Measurements from ENCODE around the gene FOXJ2. TPM values are rescaled to one million over a fixed set of nuclear protein-coding genes. Genes with fewer than 3 reads are reported as not detected.

The FOXJ2 gene
- total RNA-seq, 1 donor from 2014 or later = 16.4 TPM

Other genes starting within 250 kb of the FOXJ2 start
- gene NANOG, start 243.3 kb upstream of the FOXJ2 start, total RNA-seq = 0.35 TPM
- gene SLC2A14, start 159.8 kb upstream of the FOXJ2 start, total RNA-seq = 5.4 TPM
- 238 TPM for gene SLC2A3, start 96.5 kb upstream of the FOXJ2 start, total RNA-seq
- gene C3AR1, start 33.6 kb downstream of the FOXJ2 start, total RNA-seq = 53.1 TPM
- 23.6 TPM for gene NECAP1, start 49.6 kb downstream of the FOXJ2 start, total RNA-seq
- gene CLEC4A, start 90.9 kb downstream of the FOXJ2 start, total RNA-seq = 3.5 TPM
- not detected for gene ZNF705A, start 124.3 kb downstream of the FOXJ2 start, total RNA-seq
- 0.48 TPM for gene FAM90A1, start 194.9 kb downstream of the FOXJ2 start, total RNA-seq